GM12878 (cell line): ENCODE results near the gene MYCBP2. TPM values are rescaled to one million over a fixed set of nuclear protein-coding genes. Genes with fewer than 3 reads are reported as not detected.

Experiments used
- ATAC-seq: fragments of 200-7000 bp; cut with Tn5 transposase; 3 replicates; pipeline ENCODE4 v1.9.1; 2020; ENCODE audit warnings: mild to moderate bottlenecking, moderate library complexity
- BruUV-seq: library from RNA; stranded (reverse); fragments of 400-500 nt; replicated peaks from 2 replicates; lab custom pipeline; 2021; lab: Mats Ljungman, UMichigan
- CTCF ChIA-PET: fragments of 300-600 bp; sonication (Branson Sonifier 250); formaldehyde crosslinking; extraction: SDS; loops from one replicate; lab custom pipeline; 2021; ENCODE audit warnings: inconsistent platforms; lab: Yijun Ruan, JAX
- POLR2A ChIA-PET: fragments of 350-600 bp; formaldehyde crosslinking; extraction: SDS; loops from one replicate; lab custom pipeline; 2021; ENCODE audit warnings: inconsistent platforms; lab: Charles Lee
- RAD21 ChIA-PET: fragments of 300-600 bp; sonication (Branson Sonifier 250); formaldehyde crosslinking; loops from one replicate; lab custom pipeline; 2023; ENCODE audit warnings: antibody characterized with exemption; ENCODE audit not compliant: unreplicated experiment; lab: Charles Lee
- SMC1A ChIA-PET: fragments of 300-600 bp; sonication (Branson Sonifier 250); formaldehyde crosslinking; loops from one replicate; lab custom pipeline; 2023; ENCODE audit not compliant: unreplicated experiment, uncharacterized antibody; lab: Charles Lee
- DNase-seq: peaks from one replicate; pipeline ENCODE4 v3.0.0-alpha.2; 2011; ENCODE audit warnings: low read depth, low spot score
- FAIRE-seq: peaks from 3 replicates; lab custom pipeline; 2011; peaks lifted over from hg19 to GRCh38; lab: Jason Lieb, UNC
- H2AFZ ChIP-seq: 2 replicates; pipeline ENCODE4 v1.6.0; 2011; ENCODE audit warnings: low read depth, low read length, control low read depth; ENCODE audit not compliant: control insufficient read depth
- H3K27ac ChIP-seq: 2 replicates; pipeline ENCODE4 v1.5.1; 2011; ENCODE audit warnings: control low read depth; ENCODE audit not compliant: control insufficient read depth, insufficient read depth
- H3K27me3 ChIP-seq, 2 experiments: replicated peaks in 1 of 2; 2 replicates each; pipeline versions ENCODE4 v1.6.0 to v1.6.1; 2011; ENCODE audit warnings: low read length in 1 of 2; ENCODE audit not compliant: control insufficient read depth in 2 of 2, insufficient read depth in 2 of 2
- H3K36me3 ChIP-seq, 2 experiments: 2 replicates each; pipeline ENCODE4 v1.5.1; 2011; ENCODE audit warnings: low read length in 1 of 2; ENCODE audit not compliant: control insufficient read depth in 2 of 2, insufficient read depth in 2 of 2
- H3K4me1 ChIP-seq: 2 replicates; pipeline ENCODE4 v1.6.1; 2011; ENCODE audit warnings: mild to moderate bottlenecking, low read length, moderate library complexity, mixed read lengths; ENCODE audit not compliant: control insufficient read depth, insufficient read depth
- H3K4me2 ChIP-seq: 2 replicates; pipeline ENCODE4 v1.6.0; 2011; ENCODE audit warnings: control low read depth; ENCODE audit not compliant: control insufficient read depth, insufficient read depth
- H3K4me3 ChIP-seq: fragments of 200-600 bp; sonication (generic); 2 replicates; pipeline ENCODE4 v1.5.1; 2016
- H3K79me2 ChIP-seq: 2 replicates; pipeline ENCODE4 v1.6.0; 2011; ENCODE audit warnings: low read length; ENCODE audit not compliant: control insufficient read depth, insufficient read depth
- H3K9ac ChIP-seq: 2 replicates; pipeline ENCODE4 v1.8.0; 2011; ENCODE audit warnings: low read length, control low read depth, mixed read lengths; ENCODE audit not compliant: control insufficient read depth, insufficient read depth
- H3K9me3 ChIP-seq: replicated peaks from 3 replicates; pipeline ENCODE4 v1.5.1; 2011; ENCODE audit warnings: mild to moderate bottlenecking, low read length; ENCODE audit not compliant: control insufficient read depth, insufficient read depth
- H4K20me1 ChIP-seq: 2 replicates; pipeline ENCODE4 v1.6.0; 2011; ENCODE audit not compliant: control insufficient read depth, insufficient read depth
- BMI1 ChIP-seq: fragments of 450-650 bp; IDR thresholded peaks from 2 replicates; pipeline ENCODE4 v1.6.1; 2016; ENCODE audit warnings: mild to moderate bottlenecking, moderate library complexity, borderline replicate concordance
- CREB1 ChIP-seq: IDR thresholded peaks from 2 replicates; pipeline ENCODE4 v1.6.1; 2012; ENCODE audit warnings: low read depth, mild to moderate bottlenecking, inconsistent platforms
- DPF2 ChIP-seq: fragments of 450-650 bp; IDR thresholded peaks from 2 replicates; pipeline ENCODE4 v1.6.1; 2017; ENCODE audit warnings: mild to moderate bottlenecking
- HDAC2 ChIP-seq: fragments of 200-600 bp; sonication (generic); IDR thresholded peaks from 2 replicates; pipeline ENCODE4 v1.6.1; 2017
- MEF2B ChIP-seq: fragments of 450-650 bp; IDR thresholded peaks from 2 replicates; pipeline ENCODE4 v1.6.1; 2018; ENCODE audit warnings: mild to moderate bottlenecking, moderate library complexity; ENCODE audit not compliant: partially characterized antibody, poor library complexity, severe bottlenecking
- RAD21 ChIP-seq: IDR thresholded peaks from 2 replicates; pipeline ENCODE4 v1.6.1; 2011; ENCODE audit warnings: mild to moderate bottlenecking, low read depth, low read length, moderate library complexity; ENCODE audit not compliant: insufficient read depth
- SMC3 ChIP-seq: IDR thresholded peaks from 2 replicates; pipeline ENCODE4 v1.6.1; 2011; ENCODE audit warnings: low read length, improper control_type of control experiment, borderline replicate concordance
- SREBF1 ChIP-seq: IDR thresholded peaks from 2 replicates; pipeline ENCODE4 v1.6.1; 2012; ENCODE audit warnings: mild to moderate bottlenecking, low read length
- USF1 ChIP-seq: IDR thresholded peaks from 2 replicates; pipeline ENCODE4 v1.6.1; 2011; ENCODE audit warnings: borderline replicate concordance, low read depth, mild to moderate bottlenecking, moderate library complexity, mixed read lengths, low read length; ENCODE audit not compliant: insufficient read depth; ENCODE audit errors: extremely low read length
- WGBS: methylation state at CpG from one replicate; pipeline ENCODE4 v1.1.6; 2016; ENCODE audit warnings: low lambda C conversion rate; ENCODE audit not compliant: insufficient replicate concordance, insufficient coverage; ENCODE audit errors: missing lambda C conversion rate; 5-methylcytosine and 5-hydroxymethylcytosine counted together
- in situ Hi-C: fragments of 300-500 bp; cut with MboI; formaldehyde crosslinking; loops from 9 replicates; pipeline ENCODE4 v1.14.3; 2018; ENCODE audit warnings: mixed read lengths
- intact Hi-C: fragments of 100-400 bp; cut with micrococcal nuclease; formaldehyde crosslinking; loops from one replicate; pipeline ENCODE4 v1.14.2; 2022; ENCODE audit not compliant: unreplicated experiment
- polyA plus RNA-seq, 11 experiments: library from polyadenylated mRNA; depleted of rRNA in 4 of 11; unstranded in 6 of 11; stranded (reverse) in 5 of 11; fragments of >200 nt; fragmentation: Nextera tagmentation in 4 of 11; fragmentation: Illumina TruSeq in 1 of 11; extraction: Ambion mirVana in 4 of 11; extraction: Trizol in 1 of 11; gene quantifications; 1 replicate in 1 of 11; 2 replicates in 10 of 11; pipeline versions ENCODE4 v1.2.1 to v1.2.3, GENCODE V29; 2011 to 2016; ENCODE audit warnings: inconsistent platforms in 2 of 11, missing spikeins in 2 of 11, low read depth in 1 of 11
- total RNA-seq, 4 experiments: library from RNA; depleted of rRNA in 3 of 4; stranded (reverse); fragments of >200 nt in 3 of 4; fragmentation: Illumina TruSeq in 1 of 4; extraction: Trizol in 1 of 4; gene quantifications; 2 replicates each; pipeline versions ENCODE4 v1.2.1 to v1.2.3, GENCODE V29; 2013 to 2021

The MYCBP2 gene
- total and polyA plus RNA-seq, 10 of the 15 experiments (the other 5 are each of a cell fraction or from before 2014, with no cell fraction given): 51.9 to 152 (median 98.2) TPM

DNA sequence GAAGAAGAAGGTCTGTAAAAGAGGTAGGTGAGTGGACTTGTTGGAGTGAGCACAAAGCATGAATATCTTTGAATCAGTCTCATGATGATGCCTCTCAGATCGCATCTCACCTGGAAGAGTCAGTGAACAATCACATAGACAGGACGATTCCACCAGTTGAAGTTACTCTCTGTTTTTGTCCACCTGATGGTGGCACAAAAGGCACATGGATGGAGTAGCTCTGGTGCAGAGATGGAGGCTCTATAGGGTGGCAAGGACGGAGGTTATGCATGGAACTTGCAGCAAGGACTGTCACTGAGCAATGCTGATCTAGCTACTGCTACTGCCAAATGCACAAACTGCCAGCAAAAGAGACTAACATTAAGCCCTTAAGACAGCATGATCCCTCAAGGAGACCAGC lies 10.3 kb upstream of the MYCBP2 start:
- Histone ChIP-seq H3K79me2 (no peaks in the 10 kb centered on the region), H3K27ac (no peak overlapping the region), H3K4me1 (peaks cover 37% of the 10 kb centered on the region)
- WGBS: 80% methylated on average over 3 of the region's 3 CpGs
- RAD21 ChIA-PET: interaction anchor here (1.4 to 3.5 kb wide), 3 partner anchors 12 to 141 kb away, joined by 9 to 24 read pairs (median 12); no protein-coding TSS in a partner anchor
- peak; percentile 47; the same call in 1 of the 2 replicates for TF ChIP-seq RAD21
- no peak for TF ChIP-seq CREB1
- TF ChIP-seq SMC3: peak; percentile 14; the same call in 1 of the 2 replicates
- TF ChIP-seq MEF2B: no peak
- TF ChIP-seq HDAC2: no peak
- TF ChIP-seq DPF2: no peak
- no peak for TF ChIP-seq BMI1
- TF ChIP-seq USF1: no peak
- TF ChIP-seq SREBF1: no peak
- TF ChIP-seq, all 136 proteins: peak for 2
- Histone ChIP-seq H3K4me3 (no peak overlapping the region), H4K20me1 (no peaks in the 10 kb centered on the region), H3K9ac (no peak overlapping the region), H3K36me3 (no peaks in the 10 kb centered on the region), H3K4me2 (no peak overlapping the region), H3K9me3 (no peaks in the 10 kb centered on the region), H2AFZ (no peak overlapping the region), H3K27me3 (no peaks in the 10 kb centered on the region)
- ChIA-PET POLR2A (interaction anchor here (1.1 to 7.1 kb wide), 5 partner anchors 9 to 141 kb away, joined by 3 to 72 read pairs (median 3); partner anchors contain the start of gene MYCBP2), SMC1A (interaction anchor here (0.6 to 3.9 kb wide), 10 partner anchors 9 to 228 kb away, joined by 3 to 38 read pairs (median 7); no protein-coding TSS in a partner anchor), CTCF (interaction anchor here (1.0 to 5.1 kb wide), 5 partner anchors 89 to 230 kb away, joined by 3 to 62 read pairs (median 3); no protein-coding TSS in a partner anchor)
- no TSS peak for BruUV-seq
- intact Hi-C loops: no loop called here
- FAIRE-seq (no peak), ATAC-seq (no peak), DNase-seq (no peak)
- in situ Hi-C loops: loop anchor here (5.0 kb wide), 2 partner anchors 90 to 140 kb away; no protein-coding TSS in a partner anchor
